Esophagus squamous epithelium (tissue), 4 donors: ENCODE results near the gene GPC5.

Experiments used
- POLR2A ChIP-seq, 4 donors: fragments of 450-650 bp; IDR thresholded peaks; one replicate each; pipeline ENCODE4 v1.6.1; 2017; ENCODE audit warnings: antibody characterized with exemption in 4 of 4, mild to moderate bottlenecking in 4 of 4, moderate library complexity in 3 of 4
- TF ChIP-seq, protein P1 (sequence below), 6 experiments: fragments of 450-650 bp in 4 of 6; fragments of 200-600 bp in 2 of 6; sonication (generic) in 2 of 6; IDR thresholded peaks; one replicate each; pipeline ENCODE4 v1.5.1; 2016 to 2019; ENCODE audit warnings: antibody characterized with exemption in 6 of 6, mild to moderate bottlenecking in 4 of 6, moderate library complexity in 4 of 6

DNA sequence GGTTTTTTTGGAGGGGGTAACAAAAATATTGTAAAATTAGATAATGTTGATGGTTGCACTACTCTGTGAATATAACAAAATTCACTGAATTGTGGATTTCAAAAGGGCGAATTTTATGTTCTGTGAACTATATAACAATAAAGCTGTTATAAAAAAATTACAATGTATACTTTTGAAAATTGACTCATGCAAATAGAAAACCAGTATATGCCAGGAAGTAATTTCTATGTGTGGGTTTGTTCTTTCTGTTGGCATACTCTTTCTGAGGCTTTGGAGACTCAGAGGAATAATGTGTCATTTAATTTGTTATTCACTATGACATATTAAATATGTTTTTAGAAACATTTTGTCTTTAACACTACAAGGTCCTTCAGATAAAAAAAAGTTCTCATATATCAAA is 310.1 kb downstream of the GPC5 start:
- TF ChIP-seq, protein P1, sequence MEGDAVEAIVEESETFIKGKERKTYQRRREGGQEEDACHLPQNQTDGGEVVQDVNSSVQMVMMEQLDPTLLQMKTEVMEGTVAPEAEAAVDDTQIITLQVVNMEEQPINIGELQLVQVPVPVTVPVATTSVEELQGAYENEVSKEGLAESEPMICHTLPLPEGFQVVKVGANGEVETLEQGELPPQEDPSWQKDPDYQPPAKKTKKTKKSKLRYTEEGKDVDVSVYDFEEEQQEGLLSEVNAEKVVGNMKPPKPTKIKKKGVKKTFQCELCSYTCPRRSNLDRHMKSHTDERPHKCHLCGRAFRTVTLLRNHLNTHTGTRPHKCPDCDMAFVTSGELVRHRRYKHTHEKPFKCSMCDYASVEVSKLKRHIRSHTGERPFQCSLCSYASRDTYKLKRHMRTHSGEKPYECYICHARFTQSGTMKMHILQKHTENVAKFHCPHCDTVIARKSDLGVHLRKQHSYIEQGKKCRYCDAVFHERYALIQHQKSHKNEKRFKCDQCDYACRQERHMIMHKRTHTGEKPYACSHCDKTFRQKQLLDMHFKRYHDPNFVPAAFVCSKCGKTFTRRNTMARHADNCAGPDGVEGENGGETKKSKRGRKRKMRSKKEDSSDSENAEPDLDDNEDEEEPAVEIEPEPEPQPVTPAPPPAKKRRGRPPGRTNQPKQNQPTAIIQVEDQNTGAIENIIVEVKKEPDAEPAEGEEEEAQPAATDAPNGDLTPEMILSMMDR (IDR thresholded peaks at IDR 0.05): no peak
- TF ChIP-seq POLR2A (IDR thresholded peaks at IDR 0.05): no peak
